ENCODE measurements around the gene MSI2.

The MSI2 gene

DNA sequence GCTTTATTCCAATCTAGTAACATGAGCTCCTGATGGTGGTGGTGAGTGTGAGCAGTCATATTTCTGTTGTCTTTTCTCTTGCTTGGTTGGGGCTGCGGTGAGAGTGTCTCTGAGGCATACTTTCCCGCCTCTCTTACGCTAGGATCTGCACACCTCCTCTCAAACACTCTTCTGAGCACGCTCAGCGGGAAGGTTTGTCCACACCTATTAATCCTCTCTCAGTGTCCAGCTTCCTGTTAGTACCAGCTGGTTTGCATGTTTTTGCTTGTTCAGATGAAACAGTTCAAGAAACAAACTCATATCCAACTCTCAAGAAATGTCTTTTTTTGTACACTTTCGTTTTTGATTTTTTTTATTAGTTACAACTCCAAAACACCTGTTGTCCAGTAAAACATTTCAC is 399.2 kb downstream of the MSI2 start:
- DNase-seq: no peak

GRCh38 chr17:57657211-57657610 is 400.9 kb downstream of the MSI2 start:
- no peak for DNase-seq

DNA sequence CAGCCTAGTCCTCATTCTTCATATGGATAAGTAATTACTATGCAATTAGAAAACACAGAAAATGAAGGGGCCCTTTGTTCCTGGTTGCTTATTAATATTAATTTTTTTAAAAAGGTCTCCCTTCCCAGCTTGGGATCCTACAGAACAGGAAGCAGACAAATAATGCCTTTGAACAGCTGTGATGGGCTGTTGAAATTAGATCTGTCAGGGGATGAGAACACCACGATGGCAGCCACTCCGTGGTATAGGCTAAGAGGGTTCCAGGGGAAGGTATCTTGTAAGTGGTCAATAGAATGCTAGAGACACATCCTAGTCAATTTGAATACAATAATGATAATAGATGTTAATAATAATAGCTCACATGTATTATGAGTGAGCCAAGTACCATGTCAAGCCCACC is 405.7 kb downstream of the MSI2 start:
- no peak for DNase-seq

DNA sequence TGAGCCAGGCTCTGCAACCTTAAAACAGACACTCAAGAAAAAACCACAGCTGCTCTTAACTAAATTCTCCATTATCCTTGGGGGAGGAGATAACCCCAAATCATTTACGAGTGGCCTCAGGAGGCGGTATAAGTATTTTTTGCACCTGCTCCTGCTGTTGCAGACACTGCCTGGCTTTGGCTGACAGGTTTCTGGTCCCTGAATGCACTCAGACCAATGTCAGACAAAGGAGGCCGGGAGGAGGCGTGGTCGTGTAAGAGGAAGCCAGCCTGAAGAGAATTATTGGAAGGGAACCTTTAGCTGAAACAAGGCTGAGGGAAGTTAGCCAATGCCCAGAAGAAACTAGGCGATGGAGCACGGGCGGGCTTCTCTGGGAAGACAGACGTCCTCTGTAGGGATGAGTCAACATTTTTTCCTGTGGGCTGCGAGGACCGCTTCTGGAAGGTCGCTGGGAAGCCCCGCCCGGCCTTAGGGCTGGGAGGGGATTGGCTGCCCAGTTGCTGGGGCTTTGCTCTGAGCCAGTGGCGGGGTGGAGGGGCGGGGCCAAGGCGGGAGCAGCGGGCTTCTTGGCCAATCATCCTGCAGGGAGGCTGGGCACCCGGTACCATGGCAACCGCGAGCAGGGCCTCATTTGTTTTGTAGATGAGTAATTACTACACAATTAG is 406.5 kb downstream of the MSI2 start:
- DNase-seq: peak; percentile 99

GRCh38 chr17:57663326-57664070 is 407.2 kb downstream of the MSI2 start:
- no peak for DNase-seq

DNA sequence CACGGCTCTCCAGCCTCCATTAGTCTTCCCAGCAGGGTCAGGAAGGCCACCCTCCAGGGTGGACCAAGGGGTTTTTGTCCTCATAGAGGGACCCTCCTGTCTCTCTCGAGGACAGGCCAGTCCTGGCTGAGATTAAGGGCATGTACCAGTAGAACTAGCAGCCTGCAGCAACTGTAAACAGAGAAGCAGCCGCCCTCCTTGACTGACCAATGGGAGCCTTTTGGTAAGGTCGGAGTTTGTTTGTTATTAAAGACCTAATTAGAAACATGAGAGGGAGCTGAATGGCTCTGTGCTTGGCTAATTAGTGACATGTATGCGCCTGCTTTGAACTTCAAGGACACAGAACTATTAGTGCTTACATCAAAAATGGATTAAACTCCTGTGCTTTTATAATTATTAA is 408.8 kb downstream of the MSI2 start:
- no peak for DNase-seq

GRCh38 chr17:57665696-57666095 is 409.4 kb downstream of the MSI2 start:
- DNase-seq: no peak

DNA sequence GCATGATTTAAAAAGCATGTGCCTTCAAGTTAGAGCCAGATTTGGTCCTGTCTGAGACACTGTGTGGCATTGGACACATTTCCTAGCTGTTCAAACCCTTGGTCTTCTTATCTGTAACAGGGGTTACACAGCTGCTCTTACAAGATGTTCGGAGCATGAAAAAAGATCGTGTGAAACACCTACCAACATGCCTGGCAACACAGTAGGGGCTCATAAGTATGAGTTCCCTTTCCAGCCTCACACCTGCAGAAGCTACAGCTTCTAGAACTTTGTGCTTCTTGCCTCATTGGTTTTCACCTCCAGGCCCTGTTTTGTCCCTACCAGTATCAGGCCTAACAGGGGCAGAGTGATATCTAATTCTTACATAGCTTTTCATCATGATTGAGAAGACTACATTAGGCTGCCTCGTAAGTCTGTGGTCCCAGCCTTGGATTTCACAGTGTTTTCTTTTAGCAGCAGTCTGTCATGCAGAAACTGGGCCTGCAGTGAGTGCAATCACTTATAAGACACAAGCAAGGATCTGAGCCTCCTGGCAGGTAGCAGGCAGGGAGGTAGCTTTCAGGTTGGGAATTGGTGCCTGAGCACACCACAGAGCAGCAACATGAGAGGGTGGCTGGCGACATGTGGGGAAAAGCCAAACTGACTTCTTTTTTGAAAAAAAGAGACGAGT is 410.0 kb downstream of the MSI2 start:
- no peak for DNase-seq

- no peak for DNase-seq
These were observed 410.6 kb downstream of the MSI2 start for GRCh38 chr17:57666946-57667345.

- DNase-seq: no peak
These were observed 411.2 kb downstream of the MSI2 start for GRCh38 chr17:57667461-57667923.

- DNase-seq: no peak
These were observed 412.0 kb downstream of the MSI2 start for GRCh38 chr17:57668332-57668731.

- DNase-seq: no peak
These were observed 413.6 kb downstream of the MSI2 start for GRCh38 chr17:57669671-57670529.

GRCh38 chr17:57670769-57671569 is 414.6 kb downstream of the MSI2 start:
- DNase-seq: no peak

- DNase-seq: peak; percentile 88
These were observed 415.6 kb downstream of the MSI2 start for GRCh38 chr17:57671667-57672632.

DNA sequence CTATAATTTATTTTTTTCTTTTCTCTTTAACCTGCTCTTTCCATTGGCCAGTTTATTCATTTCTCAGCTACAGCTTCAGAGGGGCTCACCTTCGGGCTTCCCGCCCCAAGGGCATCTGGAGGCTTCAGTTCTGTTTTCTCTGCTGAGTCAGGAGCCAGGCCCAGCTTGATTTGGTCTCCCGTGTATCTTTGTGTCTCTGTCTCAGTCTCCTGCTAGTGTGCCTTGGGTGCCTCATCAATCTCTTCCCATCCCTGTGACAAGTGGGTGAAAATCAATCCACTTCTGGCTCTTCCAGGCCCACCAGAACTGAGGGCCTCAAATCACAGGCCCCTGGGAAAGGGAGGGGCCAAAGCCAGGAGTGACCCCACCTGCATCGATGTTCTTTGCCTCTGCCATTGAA is 416.6 kb downstream of the MSI2 start:
- no peak for DNase-seq

DNA sequence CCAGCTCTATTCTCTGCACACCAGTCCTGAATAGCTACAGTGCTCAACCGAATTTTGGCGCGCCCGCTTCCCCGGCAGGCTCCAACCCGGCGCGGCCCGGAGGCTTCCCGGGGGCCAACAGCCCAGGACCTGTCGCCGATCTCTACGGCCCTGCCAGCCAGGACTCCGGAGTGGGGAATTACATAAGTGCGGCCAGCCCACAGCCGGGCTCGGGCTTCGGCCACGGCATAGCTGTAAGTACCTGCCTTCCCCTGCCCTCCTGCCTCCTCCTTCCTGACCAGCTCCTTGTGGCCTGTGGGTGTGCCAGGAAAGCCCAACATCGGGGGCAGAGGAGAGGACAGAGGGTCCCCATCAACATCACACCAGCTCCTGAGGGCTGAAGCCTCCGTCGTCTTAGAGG is 418.6 kb downstream of the MSI2 start:
- DNase-seq: no peak

- no peak for DNase-seq
These were observed 419.4 kb downstream of the MSI2 start for GRCh38 chr17:57675427-57676387.

DNA sequence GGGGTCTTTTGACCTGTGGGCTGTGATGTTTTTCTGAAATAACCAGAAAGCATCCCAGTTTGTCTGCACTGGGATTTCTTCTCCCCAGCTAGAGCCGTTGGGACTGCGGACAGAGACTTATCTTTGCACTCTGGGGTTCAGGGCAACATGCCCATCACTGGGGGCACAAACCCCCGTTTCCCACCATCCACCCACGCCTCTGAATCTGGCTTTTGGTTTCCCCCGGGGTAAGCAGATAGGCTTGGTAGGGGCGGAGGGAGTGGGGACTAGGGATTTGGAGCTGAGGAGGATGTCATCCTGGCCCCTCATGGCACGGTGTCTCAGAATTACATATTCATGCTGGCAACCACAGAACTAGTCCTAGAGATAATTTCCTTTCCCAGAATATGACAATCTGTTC is 420.2 kb downstream of the MSI2 start:
- DNase-seq: no peak

DNA sequence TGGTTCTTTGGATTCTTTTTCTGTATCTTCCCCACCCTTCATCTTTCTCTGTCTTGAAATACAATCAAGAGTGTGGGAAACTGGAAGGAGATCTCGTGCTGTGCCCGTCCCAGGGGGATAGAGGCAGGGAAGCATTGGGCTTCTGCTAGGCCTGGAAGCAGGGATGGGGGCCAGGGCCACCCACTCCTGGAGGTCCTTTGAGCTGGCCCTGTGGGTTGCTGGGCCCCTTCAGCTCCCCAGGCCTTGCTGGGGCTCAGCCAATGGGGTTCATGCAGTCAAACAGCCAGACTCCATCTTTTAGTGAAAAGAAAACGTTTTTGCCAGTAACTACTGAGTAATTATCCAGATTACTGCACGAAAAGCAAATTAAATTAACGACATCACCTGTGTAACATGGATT is 421.0 kb downstream of the MSI2 start:
- no peak for DNase-seq

DNA sequence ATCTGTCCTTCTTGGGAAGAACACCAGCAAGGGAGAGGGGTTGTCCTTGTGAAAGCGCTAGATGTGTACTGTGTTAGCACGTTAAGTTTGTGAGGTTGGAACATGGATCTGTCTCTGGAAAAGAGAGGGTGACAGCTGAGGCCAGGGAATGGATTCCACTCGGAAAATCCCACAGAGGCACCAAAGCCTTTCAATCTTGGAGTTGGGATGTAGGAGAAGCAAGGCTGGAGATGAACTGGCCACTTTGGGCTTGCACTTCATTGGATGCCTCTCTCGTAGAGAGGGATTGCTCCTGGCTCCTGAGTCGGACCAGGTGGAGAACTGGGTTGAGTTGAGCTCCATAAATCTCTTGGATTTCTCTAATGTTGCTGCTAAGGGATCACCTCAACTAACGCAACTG is 421.5 kb downstream of the MSI2 start:
- no peak for DNase-seq
